C4-2B (cell line): Measurements from ENCODE around the gene TRPV6.

ENCODE experiments used
- CTCF ChIP-seq: fragments of 450-650 bp; conservative IDR thresholded peaks from 2 replicates; pipeline ENCODE4 v1.5.1; 2017; ENCODE audit warnings: mild to moderate bottlenecking
- ZFX ChIP-seq: fragments of 450-650 bp; IDR thresholded peaks from 2 replicates; pipeline ENCODE4 v1.6.1; 2017

GRCh38 chr7:142908290-142908689 is 22.7 kb upstream of the TRPV6 start:
- TF ChIP-seq CTCF (no peak), ZFX (no peak)
